ENCODE data around the gene ERBB4. TPM values are rescaled to one million over a fixed set of nuclear protein-coding genes. Genes with fewer than 3 reads are reported as not detected.
A peak's percentile ranks its signal among the peaks of the same experiment; 100 is the strongest.

ERBB4 gene
- total and polyA plus RNA-seq, 7 donors: 0.07 to 7.5 (median 2.0) TPM

DNA sequence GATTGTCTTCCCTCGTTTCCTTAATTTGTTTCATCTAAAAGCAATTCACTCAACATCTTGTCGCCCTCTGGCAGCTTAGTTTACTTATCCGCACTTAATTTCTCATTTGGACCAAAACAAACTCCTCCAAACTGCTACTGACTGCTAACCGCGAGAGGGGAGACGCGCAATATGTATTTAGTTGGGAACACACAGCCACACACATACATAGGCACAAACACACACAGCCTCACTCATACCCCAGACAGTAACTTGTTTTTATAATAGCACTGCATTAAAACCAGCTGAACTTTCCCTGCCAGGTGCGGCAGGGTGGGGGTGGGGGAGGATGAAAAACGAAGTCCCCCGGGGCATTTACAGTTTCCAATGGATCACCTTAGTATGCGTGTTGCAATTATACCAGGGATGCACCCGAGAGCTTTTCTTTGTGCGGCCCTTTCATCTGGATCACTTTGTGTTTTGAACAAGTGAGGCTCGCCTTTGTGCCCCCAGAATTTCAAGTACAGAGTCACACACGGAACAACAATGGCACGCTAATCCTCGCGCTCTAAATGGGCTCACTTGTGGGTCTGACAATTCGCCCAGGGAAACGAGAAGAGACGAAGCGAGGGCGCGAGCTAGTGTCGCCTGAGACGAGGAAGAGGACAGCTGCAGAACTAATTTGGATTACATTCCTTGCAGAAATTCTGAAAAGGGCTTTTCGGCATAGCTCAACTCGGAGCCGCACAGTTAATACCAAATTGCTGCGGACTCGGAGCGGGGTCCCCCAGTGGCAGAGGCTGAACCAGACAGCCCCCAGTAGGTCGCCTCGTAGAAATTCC is 2.4 kb downstream of the ERBB4 start:
- 8 to 13% (median 11%) methylated on average over 34 of the region's 34 CpGs for WGBS, 3 donors

DNA sequence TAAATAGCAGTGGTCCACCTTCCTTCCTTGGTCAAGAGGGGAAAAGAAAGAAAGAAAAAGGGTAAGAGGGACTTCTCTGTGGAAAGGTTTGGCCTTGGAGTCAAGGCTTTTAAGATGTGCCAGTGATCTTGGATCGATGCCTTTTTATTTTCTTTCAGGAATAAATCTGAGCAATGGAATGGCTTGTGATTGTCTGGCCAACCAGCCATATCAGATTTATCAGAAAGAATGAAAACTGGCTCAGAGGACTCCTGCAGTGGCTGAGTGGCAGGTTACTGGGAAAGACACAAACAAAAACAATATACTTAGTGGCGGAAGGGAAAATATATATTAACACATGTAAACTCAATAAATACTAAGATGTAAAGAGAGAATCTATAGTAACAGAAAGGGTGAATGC is 4.3 kb downstream of the ERBB4 start:
- no peak for ATAC-seq
- intact Hi-C loops (cut with DNase I): no loop called here

More for the DNA sequence above, 2.4 kb downstream of the ERBB4 start:
- TF ChIP-seq, protein P1, sequence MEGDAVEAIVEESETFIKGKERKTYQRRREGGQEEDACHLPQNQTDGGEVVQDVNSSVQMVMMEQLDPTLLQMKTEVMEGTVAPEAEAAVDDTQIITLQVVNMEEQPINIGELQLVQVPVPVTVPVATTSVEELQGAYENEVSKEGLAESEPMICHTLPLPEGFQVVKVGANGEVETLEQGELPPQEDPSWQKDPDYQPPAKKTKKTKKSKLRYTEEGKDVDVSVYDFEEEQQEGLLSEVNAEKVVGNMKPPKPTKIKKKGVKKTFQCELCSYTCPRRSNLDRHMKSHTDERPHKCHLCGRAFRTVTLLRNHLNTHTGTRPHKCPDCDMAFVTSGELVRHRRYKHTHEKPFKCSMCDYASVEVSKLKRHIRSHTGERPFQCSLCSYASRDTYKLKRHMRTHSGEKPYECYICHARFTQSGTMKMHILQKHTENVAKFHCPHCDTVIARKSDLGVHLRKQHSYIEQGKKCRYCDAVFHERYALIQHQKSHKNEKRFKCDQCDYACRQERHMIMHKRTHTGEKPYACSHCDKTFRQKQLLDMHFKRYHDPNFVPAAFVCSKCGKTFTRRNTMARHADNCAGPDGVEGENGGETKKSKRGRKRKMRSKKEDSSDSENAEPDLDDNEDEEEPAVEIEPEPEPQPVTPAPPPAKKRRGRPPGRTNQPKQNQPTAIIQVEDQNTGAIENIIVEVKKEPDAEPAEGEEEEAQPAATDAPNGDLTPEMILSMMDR (IDR thresholded peaks at IDR 0.05): no peak
- peaks cover 18% of the 10 kb centered on the region for H3K4me1 ChIP-seq
- intact Hi-C loops (cut with DNase I): no loop called here
- ATAC-seq: peak in 1 of 4 donors; percentile 2
- no peaks in the 10 kb centered on the region for H3K36me3 ChIP-seq (ENCODE audit: insufficient read depth in 1 of 2, low read depth in 1 of 2)
- no peaks in the 10 kb centered on the region for H3K27me3 ChIP-seq (ENCODE audit: insufficient read depth in 3 of 3, low read length in 2 of 3)
- peak overlapping the region; percentile 91 for H3K4me3 ChIP-seq
- no peak for DNase-seq
- H3K27ac ChIP-seq: no peak overlapping the region
- no peaks in the 10 kb centered on the region for H3K9me3 ChIP-seq

DNA sequence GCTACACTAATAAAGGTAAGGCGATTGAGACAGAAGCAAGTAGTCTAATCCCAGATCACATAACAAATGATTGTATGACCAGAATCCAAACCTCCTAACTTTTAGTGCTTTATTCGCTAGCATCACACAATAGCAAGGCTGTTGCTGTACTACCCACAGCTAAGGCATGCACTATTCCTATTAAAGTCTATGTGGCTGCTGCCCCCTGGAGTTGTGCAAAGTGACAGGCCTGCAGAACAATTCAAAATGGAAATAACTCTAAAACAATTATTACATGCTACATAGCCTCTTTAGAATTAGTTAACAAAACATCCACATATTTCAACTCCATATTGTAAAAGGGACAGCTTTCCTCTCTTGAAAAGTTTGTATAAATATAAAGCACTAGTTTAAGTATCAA is 6.0 kb downstream of the ERBB4 start:
- H3K4me1 ChIP-seq: peaks cover 30% of the 10 kb centered on the region
- H3K27ac ChIP-seq: no peak overlapping the region
- TF ChIP-seq, protein P1 (IDR thresholded peaks at IDR 0.05): no peak
- no peaks in the 10 kb centered on the region for H3K36me3 ChIP-seq (ENCODE audit: insufficient read depth in 1 of 2, low read depth in 1 of 2)
- 75 to 89% (median 77%) methylated on average over 2 of the region's 2 CpGs for WGBS, 3 donors
- DNase-seq (no peak), ATAC-seq (no peak)
- intact Hi-C loops (cut with DNase I): no loop called here
- no peaks in the 10 kb centered on the region for H3K9me3 ChIP-seq
- H3K4me3 ChIP-seq: no peak overlapping the region
- no peaks in the 10 kb centered on the region for H3K27me3 ChIP-seq (ENCODE audit: insufficient read depth in 3 of 3, low read length in 2 of 3)

More for the DNA sequence above, 4.3 kb downstream of the ERBB4 start:
- H3K4me1 ChIP-seq: peaks cover 22% of the 10 kb centered on the region
- H3K9me3 ChIP-seq: no peaks in the 10 kb centered on the region
- 33 to 63% (median 37%) methylated on average over 2 of the region's 2 CpGs for WGBS, 3 donors
- DNase-seq: no peak
- no peak overlapping the region for H3K4me3 ChIP-seq
- H3K36me3 ChIP-seq (ENCODE audit: insufficient read depth in 1 of 2, low read depth in 1 of 2): no peaks in the 10 kb centered on the region
- H3K27me3 ChIP-seq (ENCODE audit: insufficient read depth in 3 of 3, low read length in 2 of 3): no peaks in the 10 kb centered on the region
- H3K27ac ChIP-seq: no peak overlapping the region
- TF ChIP-seq, protein P1 (IDR thresholded peaks at IDR 0.05): no peak

DNA sequence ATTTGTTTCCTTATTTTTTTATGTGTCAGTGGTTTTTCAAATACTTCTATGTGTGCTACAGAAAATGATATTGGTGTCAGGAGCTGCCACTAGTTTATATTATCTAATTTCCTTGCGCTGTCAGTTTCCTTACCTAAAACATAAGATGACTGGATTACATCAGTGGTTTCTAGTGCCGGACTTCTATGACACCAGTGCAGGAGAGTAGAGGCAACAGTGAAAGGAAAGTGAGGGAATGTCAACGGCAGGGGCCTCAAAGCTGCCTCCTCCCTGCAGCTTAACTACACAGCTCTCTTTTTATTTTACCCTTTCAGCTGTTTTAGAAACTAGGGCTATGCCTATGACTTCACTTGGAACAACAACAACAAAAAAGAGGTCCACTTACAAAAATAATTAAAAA is 6.5 kb downstream of the ERBB4 start:
- Histone ChIP-seq H3K4me1 (peaks cover 30% of the 10 kb centered on the region), H3K27me3 (ENCODE audit: insufficient read depth in 3 of 3, low read length in 2 of 3) (no peaks in the 10 kb centered on the region), H3K9me3 (no peaks in the 10 kb centered on the region), H3K4me3 (no peak overlapping the region), H3K27ac (no peak overlapping the region), H3K36me3 (ENCODE audit: insufficient read depth in 1 of 2, low read depth in 1 of 2) (no peaks in the 10 kb centered on the region)
- intact Hi-C loops (cut with DNase I): no loop called here
- DNase-seq (no peak), ATAC-seq (no peak)
- WGBS, 3 donors: 75 to 85% (median 76%) methylated on average over 3 of the region's 3 CpGs
- TF ChIP-seq, protein P1 (IDR thresholded peaks at IDR 0.05): no peak
